Kidney capillary endothelial cell (primary cell): Measurements from ENCODE around the gene CXCR4.
"Not testable (repeated sequence)": the region's sequence is repeated elsewhere in the genome, so short reads cannot be mapped to it uniquely, and the experiment has no call there.

Experiments used
- DNase-seq: peaks from one replicate; pipeline ENCODE4 v3.0.0-alpha.2; 2018; ENCODE audit warnings: low spot score

CXCR4 gene

DNA sequence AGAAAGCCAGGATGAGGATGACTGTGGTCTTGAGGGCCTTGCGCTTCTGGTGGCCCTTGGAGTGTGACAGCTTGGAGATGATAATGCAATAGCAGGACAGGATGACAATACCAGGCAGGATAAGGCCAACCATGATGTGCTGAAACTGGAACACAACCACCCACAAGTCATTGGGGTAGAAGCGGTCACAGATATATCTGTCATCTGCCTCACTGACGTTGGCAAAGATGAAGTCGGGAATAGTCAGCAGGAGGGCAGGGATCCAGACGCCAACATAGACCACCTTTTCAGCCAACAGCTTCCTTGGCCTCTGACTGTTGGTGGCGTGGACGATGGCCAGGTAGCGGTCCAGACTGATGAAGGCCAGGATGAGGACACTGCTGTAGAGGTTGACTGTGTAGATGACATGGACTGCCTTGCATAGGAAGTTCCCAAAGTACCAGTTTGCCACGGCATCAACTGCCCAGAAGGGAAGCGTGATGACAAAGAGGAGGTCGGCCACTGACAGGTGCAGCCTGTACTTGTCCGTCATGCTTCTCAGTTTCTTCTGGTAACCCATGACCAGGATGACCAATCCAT is 2.7 kb downstream of the CXCR4 start:
- no peak for DNase-seq

GRCh38 chr2:136114382-136114781 is 3.6 kb downstream of the CXCR4 start:
- no peak for DNase-seq

DNA sequence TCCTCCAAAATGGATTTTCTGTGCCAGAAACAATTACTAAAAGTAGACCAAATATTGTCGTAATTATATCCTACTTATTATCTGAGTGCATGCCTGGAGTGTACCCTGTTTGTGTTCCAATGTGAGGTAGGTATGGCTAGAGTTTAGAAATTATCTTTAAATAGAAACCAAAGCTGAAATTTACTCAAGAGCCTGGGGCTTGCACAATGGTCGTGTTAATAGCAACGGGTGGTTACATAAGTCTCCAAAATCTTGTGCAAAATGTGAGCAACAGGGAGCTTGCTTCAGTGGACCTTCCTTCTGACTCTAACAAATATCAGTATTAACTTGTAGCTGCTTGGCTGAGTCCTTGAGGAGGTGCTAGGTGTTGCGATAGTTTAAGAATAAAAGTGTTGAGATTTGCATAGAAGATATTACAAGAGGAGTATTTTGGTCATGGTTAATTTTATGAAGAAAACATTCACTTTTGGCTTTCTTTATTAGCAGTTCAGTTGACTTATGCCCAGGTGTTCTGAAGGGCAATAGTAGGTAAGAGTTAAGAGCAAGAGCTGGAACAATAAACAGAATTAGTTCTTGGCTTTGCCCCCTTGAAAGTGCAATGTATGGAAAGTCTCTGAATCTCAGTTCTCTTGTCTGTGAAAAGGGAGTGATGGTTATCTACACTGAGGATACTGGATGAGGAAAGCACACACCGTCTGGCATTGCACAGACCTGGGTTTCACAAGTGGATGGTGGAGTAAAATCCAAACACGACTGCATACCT is 4.6 kb downstream of the CXCR4 start:
- DNase-seq = no peak

DNA sequence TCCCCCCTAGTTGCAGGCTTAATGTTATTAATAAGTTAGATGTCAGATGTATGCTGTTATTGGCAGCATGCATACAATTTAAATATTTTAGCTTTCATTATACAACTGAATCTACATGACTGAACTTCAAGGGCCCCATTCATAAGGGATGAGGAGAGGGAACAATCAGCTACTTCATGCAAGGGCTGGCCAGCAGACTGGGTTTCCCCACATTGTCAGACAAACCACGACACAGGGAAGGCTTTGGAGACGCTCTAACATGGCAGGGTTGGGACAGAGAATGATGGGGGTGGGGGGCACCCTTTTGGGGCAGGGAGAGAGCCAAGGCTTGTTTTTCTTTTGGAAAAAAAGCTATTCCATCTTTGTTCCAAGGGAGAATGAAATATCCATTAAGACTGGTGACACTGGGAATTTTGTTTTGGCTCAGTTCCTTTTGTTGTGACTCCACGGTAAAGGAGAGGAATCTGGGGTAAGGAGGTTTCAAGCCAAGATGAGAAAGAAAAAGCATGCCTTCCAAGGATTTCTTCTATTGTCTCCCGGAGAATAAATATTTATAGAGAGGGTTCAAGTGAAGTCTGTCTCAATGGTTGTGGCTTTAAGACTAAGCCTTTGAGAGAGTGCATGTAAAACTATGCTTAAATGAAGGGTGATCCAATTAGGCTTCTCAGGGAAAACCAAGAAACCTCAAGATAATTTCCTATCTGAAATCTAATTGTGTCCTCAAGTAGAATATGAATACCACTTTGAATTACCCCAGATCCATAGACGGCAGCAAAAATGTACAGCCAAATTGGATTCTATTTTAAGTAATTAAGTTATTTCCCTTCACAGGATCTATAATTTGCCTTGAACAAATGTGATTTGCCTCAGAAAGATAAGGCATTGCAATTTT is 5.4 kb downstream of the CXCR4 start:
- DNase-seq = no peak

DNA sequence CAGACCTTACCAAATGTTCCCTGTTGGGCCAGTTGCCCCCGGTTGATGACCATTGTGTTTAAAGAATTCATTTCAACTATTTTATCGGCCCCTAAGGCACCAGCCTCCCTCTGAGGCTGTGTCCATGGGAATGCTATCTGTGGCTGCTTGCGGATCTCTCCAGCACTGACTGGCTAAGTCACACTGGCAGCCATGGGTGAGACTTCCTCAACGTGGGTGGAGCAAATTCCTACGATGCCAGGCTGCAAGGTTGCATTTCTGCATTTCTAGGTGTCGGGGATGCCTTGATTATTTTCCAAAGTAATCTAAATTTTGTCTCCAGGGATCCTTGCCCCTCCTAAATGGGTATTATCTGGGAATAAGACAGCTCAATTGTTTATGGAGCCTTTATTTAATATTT is 6.2 kb downstream of the CXCR4 start:
- DNase-seq = no peak

- DNase-seq = no peak
Measured at GRCh38 chr2:136110526-136110925, 7.4 kb downstream of the CXCR4 start.

GRCh38 chr2:136108463-136108862 is 9.5 kb downstream of the CXCR4 start:
- DNase-seq = no peak

- DNase-seq = no peak
Measured at GRCh38 chr2:136107051-136108033, 10.6 kb downstream of the CXCR4 start.

DNA sequence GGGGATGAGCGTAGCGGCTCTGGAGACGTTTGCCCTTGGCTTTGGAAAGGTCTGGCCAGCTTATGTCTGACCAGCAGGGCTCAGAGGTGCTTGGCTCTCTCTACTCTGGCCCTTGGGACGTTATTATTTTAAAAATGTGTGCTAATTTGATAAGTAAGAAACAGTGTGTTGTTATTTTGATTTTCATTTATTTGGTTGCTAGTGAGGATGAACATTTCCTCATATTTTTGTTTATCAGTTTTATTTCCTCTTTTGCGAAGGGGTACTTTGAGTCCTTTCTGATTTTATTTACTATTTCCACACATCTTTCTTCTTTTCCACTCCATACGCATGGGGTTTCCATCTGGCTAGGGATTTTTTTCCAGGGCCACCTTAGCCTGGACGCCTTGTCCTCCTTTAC is 11.4 kb downstream of the CXCR4 start:
- DNase-seq = no peak

GRCh38 chr2:136104977-136105376 is 13.0 kb downstream of the CXCR4 start:
- no peak for DNase-seq

DNA sequence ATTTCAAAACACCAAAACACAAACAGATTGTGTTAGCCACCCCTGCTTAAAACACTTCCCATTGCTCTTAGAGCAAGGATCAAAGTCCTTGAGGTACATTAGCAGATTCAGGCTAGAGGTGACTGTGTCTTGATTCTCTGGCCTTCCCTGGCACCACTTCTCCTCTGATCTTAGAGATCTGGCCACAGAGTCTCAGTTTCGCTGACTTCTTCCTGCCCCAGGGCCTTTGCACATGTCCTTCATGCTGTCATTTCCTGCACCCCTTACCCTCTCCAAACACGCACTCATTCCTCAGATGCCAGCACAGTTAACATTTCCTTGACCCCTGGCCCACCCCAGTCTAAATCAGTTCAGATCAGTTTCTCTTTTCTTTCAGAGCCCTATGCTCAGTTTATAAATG is 16.9 kb downstream of the CXCR4 start:
- no peak for DNase-seq

GRCh38 chr2:136098441-136098840 is 19.5 kb downstream of the CXCR4 start:
- no peak for DNase-seq

- no peak for DNase-seq
Measured at GRCh38 chr2:136093583-136093982, 24.4 kb downstream of the CXCR4 start.

DNA sequence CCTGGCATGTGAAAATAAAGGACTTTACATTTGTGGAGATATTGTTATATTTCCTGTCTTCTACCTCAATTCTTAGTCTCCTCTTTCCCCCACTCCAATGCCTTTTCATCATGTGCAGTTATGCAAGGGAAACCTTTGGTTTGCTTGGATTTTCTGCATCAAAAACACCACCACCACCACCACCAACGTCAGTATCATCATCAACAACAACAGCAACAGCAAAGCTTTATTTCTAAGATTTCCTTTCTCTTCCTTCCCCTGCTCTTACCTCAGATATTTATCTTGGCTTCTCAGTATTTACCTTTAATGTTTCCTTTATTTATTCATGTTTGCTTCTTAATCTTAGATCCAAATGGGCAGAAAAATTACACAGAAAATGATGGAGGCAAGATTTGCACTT is 26.1 kb downstream of the CXCR4 start:
- no peak for DNase-seq

- DNase-seq = not testable (repeated sequence)
Measured at GRCh38 chr2:136087901-136088460, 30.0 kb downstream of the CXCR4 start.

DNA sequence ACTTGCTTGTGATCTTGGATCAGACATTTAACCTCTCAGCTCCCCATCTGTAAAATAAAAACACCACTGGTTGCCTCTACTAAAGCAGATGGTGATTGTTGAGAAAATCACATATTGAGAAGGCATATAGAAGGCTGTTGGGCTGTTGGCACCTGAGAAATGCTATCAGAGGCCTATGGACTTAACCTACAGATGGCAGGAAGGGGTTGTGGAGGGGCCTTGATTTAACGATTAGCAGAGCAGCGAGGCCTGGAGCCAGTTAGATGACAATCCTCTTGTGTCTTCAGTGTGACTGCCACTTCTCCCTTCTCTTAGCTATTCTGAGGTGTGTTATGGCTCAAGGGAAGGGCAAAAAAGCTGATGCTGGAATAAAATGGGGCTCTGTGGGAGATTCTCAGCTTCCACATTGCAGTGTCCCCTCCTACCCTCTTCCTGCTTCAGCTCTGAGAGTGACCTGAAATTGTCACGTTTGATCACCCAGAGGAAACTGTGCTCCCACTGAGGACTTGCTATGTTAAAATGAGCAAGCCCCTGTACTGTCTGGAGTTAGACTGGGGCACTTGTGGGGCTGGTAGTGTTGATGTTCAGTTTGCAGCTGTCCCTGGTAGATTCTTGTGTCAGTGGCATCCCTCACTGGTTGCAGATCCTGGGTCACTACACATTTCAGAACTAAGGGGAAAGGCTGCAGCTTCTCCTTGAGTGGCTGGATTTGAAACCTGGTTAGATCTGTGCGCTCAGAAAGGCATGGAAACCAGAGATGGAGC is 31.5 kb downstream of the CXCR4 start:
- no peak for DNase-seq

GRCh38 chr2:136085453-136086209 is 32.3 kb downstream of the CXCR4 start:
- no peak for DNase-seq

DNA sequence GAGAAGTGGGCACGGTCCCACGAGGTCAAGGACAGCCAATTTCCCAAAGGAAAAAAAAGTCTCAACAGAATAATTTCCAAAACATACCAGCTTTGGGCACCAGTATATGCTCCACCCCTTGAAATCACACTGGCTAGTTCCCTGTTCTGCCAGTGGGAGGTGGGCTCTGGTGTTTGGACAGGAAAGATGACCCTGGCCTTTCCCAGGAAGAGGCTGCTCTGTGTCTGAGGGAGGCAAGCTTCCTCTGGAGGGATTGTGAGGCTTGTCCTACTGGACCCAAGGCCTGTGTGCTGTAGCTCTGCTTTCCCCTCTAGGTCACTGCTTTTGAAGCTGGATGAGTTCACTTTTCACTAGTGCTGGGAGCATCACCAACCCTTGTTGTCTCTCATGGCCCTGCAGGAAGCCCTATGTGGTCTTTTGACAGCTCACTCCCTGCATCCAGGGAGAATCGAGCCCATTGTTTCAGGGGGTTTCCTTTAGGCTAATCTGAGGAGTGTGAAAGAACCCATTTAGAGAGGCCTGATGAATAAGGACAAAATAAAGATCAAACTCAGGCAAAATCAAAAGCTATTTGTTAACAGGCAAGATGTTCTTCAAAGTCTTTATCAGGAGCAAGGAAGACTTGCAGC is 36.3 kb downstream of the CXCR4 start:
- no peak for DNase-seq

- DNase-seq = no peak
Measured at GRCh38 chr2:136080114-136080513, 37.8 kb downstream of the CXCR4 start.
